Fibroblast of lung (primary cell): ENCODE measurements around the gene SAGE1. TPM values are rescaled to one million over a fixed set of nuclear protein-coding genes. Genes with fewer than 3 reads are reported as not detected.
"Not testable (repeated sequence)": the region's sequence is repeated elsewhere in the genome, so short reads cannot be mapped to it uniquely, and the experiment has no call there.

ENCODE experiments used
- DNase-seq, 2 donors: peaks; one replicate each; pipeline versions ENCODE4 v3.0.0 to v3.0.0-alpha.2; 2010; ENCODE audit warnings: low read depth in 2 of 2
- H2AFZ ChIP-seq: 2 replicates; pipeline ENCODE4 v1.5.1; 2012; ENCODE audit warnings: low read length, control low read depth, inconsistent platforms
- H3K27ac ChIP-seq: 2 replicates; pipeline ENCODE4 v1.5.1; 2011; ENCODE audit warnings: low read length, control low read depth; ENCODE audit not compliant: insufficient read depth
- H3K27me3 ChIP-seq: 2 replicates; pipeline ENCODE4 v1.5.1; 2011; ENCODE audit warnings: mild to moderate bottlenecking, low read length; ENCODE audit not compliant: control insufficient read depth, insufficient read depth
- H3K36me3 ChIP-seq: 2 replicates; pipeline ENCODE4 v1.5.1; 2011; ENCODE audit warnings: low read length; ENCODE audit not compliant: control insufficient read depth, insufficient read depth
- H3K4me1 ChIP-seq: 2 replicates; pipeline ENCODE4 v1.5.1; 2011; ENCODE audit warnings: low read length; ENCODE audit not compliant: control insufficient read depth, insufficient read depth; ENCODE audit errors: extremely low read depth
- H3K4me2 ChIP-seq: 2 replicates; pipeline ENCODE4 v1.5.1; 2011; ENCODE audit warnings: low read length, control low read depth; ENCODE audit not compliant: insufficient read depth; ENCODE audit errors: extremely low read depth
- H3K4me3 ChIP-seq, 4 experiments: fragments of 200-600 bp in 1 of 4; sonication (generic) in 1 of 4; replicated peaks in 1 of 4; 2 replicates each; pipeline ENCODE4 v1.5.1; 2011 to 2016; ENCODE audit warnings: low read length in 4 of 4, low read depth in 3 of 4, mild to moderate bottlenecking in 3 of 4, control low read depth in 2 of 4, inconsistent platforms in 1 of 4, mixed read lengths in 1 of 4; ENCODE audit not compliant: insufficient read depth in 1 of 4; ENCODE audit errors: control extremely low read depth in 1 of 4
- H3K79me2 ChIP-seq: 2 replicates; pipeline ENCODE4 v1.5.1; 2012; ENCODE audit warnings: mild to moderate bottlenecking, low read length, inconsistent platforms; ENCODE audit not compliant: control insufficient read depth, insufficient read depth
- H3K9ac ChIP-seq: 2 replicates; pipeline ENCODE4 v1.5.1; 2011; ENCODE audit warnings: mild to moderate bottlenecking, low read length, control low read depth; ENCODE audit not compliant: insufficient read depth
- H3K9me3 ChIP-seq: 2 replicates; pipeline ENCODE4 v1.5.1; 2012; ENCODE audit warnings: low read depth, low read length; ENCODE audit not compliant: control insufficient read depth, insufficient read depth
- H4K20me1 ChIP-seq: 2 replicates; pipeline ENCODE4 v1.5.1; 2011; ENCODE audit warnings: low read length; ENCODE audit not compliant: control insufficient read depth, insufficient read depth; ENCODE audit errors: extremely low read depth
- CTCF ChIP-seq, 2 donors: IDR thresholded peaks in 1 of 2; conservative IDR thresholded peaks in 1 of 2; 1 replicate in 1 of 2; 2 replicates in 1 of 2; pipeline ENCODE4 v1.5.1; 2011 to 2012; ENCODE audit warnings: low read length in 2 of 2, control low read depth in 1 of 2, inconsistent platforms in 1 of 2, low read depth in 1 of 2, mild to moderate bottlenecking in 1 of 2
- EZH2 ChIP-seq: IDR thresholded peaks from 2 replicates; pipeline ENCODE4 v1.5.1; 2012; ENCODE audit warnings: low read length, control low read depth, mild to moderate bottlenecking; ENCODE audit errors: missing control alignments
- polyA plus RNA-seq, 2 donors: library from polyadenylated mRNA; depleted of rRNA in 1 of 2; stranded (reverse) in 1 of 2; unstranded in 1 of 2; fragments of >200 nt; gene quantifications; 2 replicates each; pipeline ENCODE4 v1.2.1, GENCODE V29; 2011 to 2012; ENCODE audit warnings: missing spikeins in 1 of 2
- total RNA-seq: library from RNA; depleted of rRNA; stranded (reverse); fragments of >200 nt; gene quantifications from 2 replicates; pipeline ENCODE4 v1.2.1, GENCODE V29; 2014

The SAGE1 gene
- total and polyA plus RNA-seq, 2 donors (not counting 1 experiment from before 2014, with no cell fraction given): 0.05 TPM; not detected in 1

GRCh38 chrX:135910251-135910650, 16.7 kb downstream of the SAGE1 start:
- no peak overlapping the region for H3K4me3 ChIP-seq
- TF ChIP-seq EZH2: no peak
- TF ChIP-seq CTCF (conservative IDR thresholded peaks at IDR 0.05 in 1 of 2, IDR thresholded peaks at IDR 0.05 in 1 of 2; ENCODE audit: low read depth in 1 of 2, low read length in 2 of 2): no peak
- no peak overlapping the region for H3K9ac ChIP-seq
- H4K20me1 ChIP-seq: no peaks in the 10 kb centered on the region
- H3K27ac ChIP-seq: no peak overlapping the region
- H3K36me3 ChIP-seq: no peaks in the 10 kb centered on the region
- H3K4me2 ChIP-seq: no peak overlapping the region
- no peaks in the 10 kb centered on the region for H3K4me1 ChIP-seq
- no peak overlapping the region for H2AFZ ChIP-seq
- H3K79me2 ChIP-seq: no peaks in the 10 kb centered on the region
- no peaks in the 10 kb centered on the region for H3K27me3 ChIP-seq
- no peak for DNase-seq
- H3K9me3 ChIP-seq: no peaks in the 10 kb centered on the region

GRCh38 chrX:135914404-135914803, 20.9 kb downstream of the SAGE1 start:
- Histone ChIP-seq H4K20me1 (no peaks in the 10 kb centered on the region), H3K4me1 (no peaks in the 10 kb centered on the region), H3K79me2 (no peaks in the 10 kb centered on the region), H2AFZ (no peak overlapping the region), H3K36me3 (no peaks in the 10 kb centered on the region), H3K4me3 (no peak overlapping the region), H3K27ac (no peak overlapping the region), H3K27me3 (no peaks in the 10 kb centered on the region), H3K9me3 (no peaks in the 10 kb centered on the region), H3K9ac (no peak overlapping the region), H3K4me2 (no peak overlapping the region)
- no peak for DNase-seq
- TF ChIP-seq EZH2 (no peak), CTCF (conservative IDR thresholded peaks at IDR 0.05 in 1 of 2, IDR thresholded peaks at IDR 0.05 in 1 of 2; ENCODE audit: low read depth in 1 of 2, low read length in 2 of 2) (no peak)

- H3K4me2 ChIP-seq, H3K4me3 ChIP-seq, DNase-seq, H3K9ac ChIP-seq, H3K9me3 ChIP-seq, H3K4me1 ChIP-seq, H2AFZ ChIP-seq, H3K27ac ChIP-seq, H4K20me1 ChIP-seq, H3K27me3 ChIP-seq, H3K79me2 ChIP-seq, H3K36me3 ChIP-seq: not testable (repeated sequence)
These were observed 27.0 kb downstream of the SAGE1 start for GRCh38 chrX:135920516-135920915.
